ENCODE data around the gene GPD1L.

DNA sequence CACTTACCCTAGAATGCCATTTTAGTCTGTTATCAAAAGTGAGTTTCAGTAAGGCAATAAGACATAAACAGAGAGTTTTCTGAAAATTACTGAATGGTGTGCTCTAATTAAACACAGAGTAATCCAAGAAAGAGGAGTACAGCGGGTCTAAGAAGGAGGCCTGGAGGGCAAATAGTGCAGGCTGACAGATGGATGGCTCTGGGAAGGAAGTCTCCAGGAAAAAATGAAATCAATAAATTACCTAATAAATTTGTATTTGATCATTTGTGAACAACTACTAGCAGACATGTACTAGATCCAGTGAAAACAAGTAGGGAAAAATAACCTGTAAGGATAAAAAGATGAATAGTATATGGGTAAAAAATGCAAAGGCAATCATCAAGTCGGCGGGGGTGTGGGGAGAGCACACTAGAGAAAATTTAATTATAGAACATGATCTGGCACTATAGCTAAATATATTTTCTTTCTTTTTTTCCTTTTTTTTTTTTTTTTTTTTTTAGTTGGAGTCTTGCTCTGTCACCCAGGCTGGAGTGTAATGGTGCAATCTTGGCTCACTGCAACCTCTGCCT is 22.6 kb upstream of the GPD1L start:
- TF ChIP-seq, protein P1, sequence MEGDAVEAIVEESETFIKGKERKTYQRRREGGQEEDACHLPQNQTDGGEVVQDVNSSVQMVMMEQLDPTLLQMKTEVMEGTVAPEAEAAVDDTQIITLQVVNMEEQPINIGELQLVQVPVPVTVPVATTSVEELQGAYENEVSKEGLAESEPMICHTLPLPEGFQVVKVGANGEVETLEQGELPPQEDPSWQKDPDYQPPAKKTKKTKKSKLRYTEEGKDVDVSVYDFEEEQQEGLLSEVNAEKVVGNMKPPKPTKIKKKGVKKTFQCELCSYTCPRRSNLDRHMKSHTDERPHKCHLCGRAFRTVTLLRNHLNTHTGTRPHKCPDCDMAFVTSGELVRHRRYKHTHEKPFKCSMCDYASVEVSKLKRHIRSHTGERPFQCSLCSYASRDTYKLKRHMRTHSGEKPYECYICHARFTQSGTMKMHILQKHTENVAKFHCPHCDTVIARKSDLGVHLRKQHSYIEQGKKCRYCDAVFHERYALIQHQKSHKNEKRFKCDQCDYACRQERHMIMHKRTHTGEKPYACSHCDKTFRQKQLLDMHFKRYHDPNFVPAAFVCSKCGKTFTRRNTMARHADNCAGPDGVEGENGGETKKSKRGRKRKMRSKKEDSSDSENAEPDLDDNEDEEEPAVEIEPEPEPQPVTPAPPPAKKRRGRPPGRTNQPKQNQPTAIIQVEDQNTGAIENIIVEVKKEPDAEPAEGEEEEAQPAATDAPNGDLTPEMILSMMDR (tag by site-specific recombination; IDR thresholded peaks at IDR 0.05) = no peak
- no peak for TF ChIP-seq ZNF639 (tag by site-specific recombination; IDR thresholded peaks at IDR 0.05)
